A549 (cell line): ENCODE results near the gene SEPTIN7.

Source experiments
- CTCF ChIP-seq: fragments of >200 bp; sonication (Bioruptor Twin); formaldehyde crosslinking; IDR thresholded peaks from 3 replicates; pipeline ENCODE4 v1.5.1; 2016
- KDM1A ChIP-seq: fragments of 200-600 bp; sonication (generic); IDR thresholded peaks from 2 replicates; pipeline ENCODE4 v1.6.1; 2016; ENCODE audit warnings: low read depth, mild to moderate bottlenecking

DNA sequence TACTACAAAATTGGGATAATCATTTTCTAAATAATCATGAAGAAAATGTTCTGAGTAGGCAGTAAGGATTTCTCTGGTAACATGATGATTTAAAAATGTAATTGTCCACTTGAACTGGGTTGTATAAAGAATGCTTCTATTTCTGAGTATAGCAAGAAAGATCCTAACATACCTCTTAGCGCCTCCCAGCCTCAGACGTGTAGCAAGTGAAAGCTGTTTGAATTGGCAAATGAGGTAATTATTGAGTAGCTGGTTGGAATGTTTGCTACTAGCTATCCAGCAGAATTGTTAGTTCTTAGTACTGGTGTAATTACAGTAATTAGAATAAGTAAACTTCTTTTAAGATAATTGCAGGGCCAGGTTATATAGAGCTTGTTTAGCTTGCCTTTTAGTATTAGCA is 47.9 kb downstream of the SEPTIN7 start:
- TF ChIP-seq KDM1A (no peak), CTCF (no peak)
